Psoas muscle (tissue), 8 donors: ENCODE results near the gene ATF6. TPM values are rescaled to one million over a fixed set of nuclear protein-coding genes. Genes with fewer than 3 reads are reported as not detected.

ENCODE experiments used
- ATAC-seq, 4 donors: fragments of 200-7000 bp; cut with Tn5 transposase; one replicate each; pipeline ENCODE4 v1.9.1; 2020; ENCODE audit warnings: moderate library complexity in 3 of 4, mild to moderate bottlenecking in 2 of 4
- DNase-seq, 2 donors: peaks; one replicate each; pipeline ENCODE4 v3.0.0-alpha.2; 2020
- H3K27ac ChIP-seq: fragments of 200-600 bp; one replicate; pipeline ENCODE4 v1.8.0; 2022
- H3K27me3 ChIP-seq, 3 donors: fragments of 200-600 bp in 1 of 3; one replicate each; pipeline versions ENCODE4 v1.6.1 to v1.8.0; 2013 to 2022; ENCODE audit warnings: low read length in 2 of 3, mild to moderate bottlenecking in 2 of 3, moderate library complexity in 1 of 3; ENCODE audit not compliant: insufficient read depth in 3 of 3
- H3K36me3 ChIP-seq, 2 donors: fragments of 200-600 bp in 1 of 2; one replicate each; pipeline versions ENCODE4 v1.6.1 to v1.8.0; 2013 to 2022; ENCODE audit warnings: low read depth in 1 of 2, mild to moderate bottlenecking in 1 of 2, moderate library complexity in 1 of 2; ENCODE audit not compliant: insufficient read depth in 1 of 2
- H3K4me1 ChIP-seq: fragments of 200-600 bp; one replicate; pipeline ENCODE4 v1.8.0; 2022
- H3K4me3 ChIP-seq: fragments of 200-600 bp; one replicate; pipeline ENCODE4 v1.8.0; 2022; ENCODE audit warnings: mild to moderate bottlenecking
- H3K9me3 ChIP-seq: fragments of 200-600 bp; one replicate; pipeline ENCODE4 v1.8.0; 2022
- WGBS, 3 donors: extraction: QIAGEN DNeasy Blood & Tissue Kit; methylation state at CpG; one replicate each; pipeline versions ENCODE4 v1.1.6 to v1.1.7; 2013; 5-methylcytosine and 5-hydroxymethylcytosine counted together
- intact Hi-C, 2 donors: fragments of 100-400 bp; cut with DNase I; formaldehyde crosslinking; loops; one replicate each; pipeline versions ENCODE4 v1.11.0 to v1.14.2; 2022
- polyA plus RNA-seq, 3 donors: library from polyadenylated mRNA; stranded (reverse); fragments of 200-250 nt; gene quantifications; one replicate each; pipeline ENCODE4 v1.2.3, GENCODE V29; 2013
- total RNA-seq, 4 donors: library from RNA; stranded (reverse); fragmentation: NEBNext Ultra II Directional in 2 of 4; extraction: Animal tissue kit (Norgen Biotek cat#: 25700) in 2 of 4; gene quantifications; one replicate each; pipeline versions ENCODE4 v1.2.1 to v1.2.4, GENCODE V29; 2021 to 2023
- TF ChIP-seq, protein P1 (sequence below): fragments of 200-600 bp; IDR thresholded peaks from one replicate; pipeline ENCODE4 v1.8.0; 2022; ENCODE audit warnings: antibody characterized with exemption
- donor health status: healthy with polysubstance abuse.
- donor health status: DM: no; HTN: no; CAD: no; lungs with moderate emphysema.
- donor health status: Bipolar disorder and iron deficiency.
- donor health status: healthy.
- donor health status: DM: yes; HTN: yes; CAD: no.
- donor health status: DM: no; HTN: no; CAD: no.
- donor health status: DM: no; HTN: no; CAD: no.
- donor health status: DM: yes; HTN: yes; CAD: no.

Gene ATF6
- total and polyA plus RNA-seq, 7 donors: 6.4 to 17.1 (median 11.0) TPM

DNA sequence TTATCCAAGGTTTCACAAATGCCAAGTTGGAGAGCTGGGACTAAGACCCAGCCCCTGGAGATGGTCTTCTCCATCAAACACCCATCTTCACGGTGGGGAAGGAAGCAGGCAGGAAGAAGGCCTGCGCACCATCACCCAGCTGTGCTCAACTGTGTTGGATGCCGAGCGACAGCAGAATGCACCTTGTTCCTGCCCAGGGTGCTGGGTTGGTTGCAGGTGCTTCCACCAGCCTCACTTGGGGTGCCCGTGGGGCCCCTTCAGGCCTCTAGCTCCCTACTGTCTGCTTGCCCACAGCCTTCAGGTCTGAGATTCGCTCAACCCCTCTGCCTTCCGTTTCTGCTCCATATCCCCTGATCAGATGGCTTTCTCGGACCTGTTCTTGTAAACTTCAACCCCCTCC is 215.0 kb downstream of the ATF6 start:
- 85 to 92% (median 90%) methylated on average over 8 of the region's 8 CpGs for WGBS, 3 donors
- no peaks in the 10 kb centered on the region for H3K4me1 ChIP-seq
- DNase-seq (no peak), ATAC-seq (no peak)
- intact Hi-C loops: no loop called here
- no peaks in the 10 kb centered on the region for H3K36me3 ChIP-seq
- H3K4me3 ChIP-seq: no peak overlapping the region
- TF ChIP-seq, protein P1, sequence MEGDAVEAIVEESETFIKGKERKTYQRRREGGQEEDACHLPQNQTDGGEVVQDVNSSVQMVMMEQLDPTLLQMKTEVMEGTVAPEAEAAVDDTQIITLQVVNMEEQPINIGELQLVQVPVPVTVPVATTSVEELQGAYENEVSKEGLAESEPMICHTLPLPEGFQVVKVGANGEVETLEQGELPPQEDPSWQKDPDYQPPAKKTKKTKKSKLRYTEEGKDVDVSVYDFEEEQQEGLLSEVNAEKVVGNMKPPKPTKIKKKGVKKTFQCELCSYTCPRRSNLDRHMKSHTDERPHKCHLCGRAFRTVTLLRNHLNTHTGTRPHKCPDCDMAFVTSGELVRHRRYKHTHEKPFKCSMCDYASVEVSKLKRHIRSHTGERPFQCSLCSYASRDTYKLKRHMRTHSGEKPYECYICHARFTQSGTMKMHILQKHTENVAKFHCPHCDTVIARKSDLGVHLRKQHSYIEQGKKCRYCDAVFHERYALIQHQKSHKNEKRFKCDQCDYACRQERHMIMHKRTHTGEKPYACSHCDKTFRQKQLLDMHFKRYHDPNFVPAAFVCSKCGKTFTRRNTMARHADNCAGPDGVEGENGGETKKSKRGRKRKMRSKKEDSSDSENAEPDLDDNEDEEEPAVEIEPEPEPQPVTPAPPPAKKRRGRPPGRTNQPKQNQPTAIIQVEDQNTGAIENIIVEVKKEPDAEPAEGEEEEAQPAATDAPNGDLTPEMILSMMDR: no peak
- no peaks in the 10 kb centered on the region for H3K27me3 ChIP-seq
- H3K27ac ChIP-seq: no peak overlapping the region
- no peaks in the 10 kb centered on the region for H3K9me3 ChIP-seq

DNA sequence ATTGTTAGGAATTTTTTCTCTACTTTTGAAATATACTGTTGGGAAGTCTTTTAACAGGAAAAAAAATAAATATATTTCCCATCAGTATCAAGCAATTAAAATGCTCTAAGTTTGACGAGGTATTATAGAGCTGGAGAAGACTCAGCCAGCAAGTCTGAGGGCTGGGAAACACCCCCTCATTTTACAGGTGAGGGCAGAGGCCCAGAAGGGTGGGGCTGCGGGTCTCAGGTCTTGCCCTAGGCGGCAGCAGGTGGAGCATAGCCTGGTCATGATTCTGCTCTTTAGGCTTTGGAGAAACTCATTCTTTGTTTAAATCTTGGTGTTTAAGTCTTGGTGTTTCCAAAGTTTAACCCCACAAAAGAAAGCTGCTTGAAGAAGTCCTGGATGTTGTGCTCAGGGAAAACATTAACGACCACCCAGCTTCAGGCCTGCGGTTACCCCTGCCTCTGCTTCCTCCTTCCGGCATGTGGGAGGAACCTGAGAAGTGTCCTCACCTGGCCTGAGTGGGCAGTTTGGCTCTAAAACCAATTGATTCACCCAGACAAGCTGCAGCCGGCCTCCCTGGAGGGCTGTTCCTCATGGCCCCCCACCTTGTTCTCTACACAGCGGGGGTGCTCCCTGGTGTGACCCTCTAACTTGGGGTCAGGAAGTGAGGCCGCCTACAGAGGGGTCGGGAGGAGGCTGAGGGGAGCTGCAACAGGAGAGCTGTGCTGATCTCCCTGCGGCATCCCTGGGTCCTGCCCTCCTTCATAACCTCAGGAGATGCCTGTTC is 215.8 kb downstream of the ATF6 start:
- no peak overlapping the region for H3K27ac ChIP-seq
- H3K4me3 ChIP-seq: no peak overlapping the region
- ATAC-seq (no peak), DNase-seq (no peak)
- 79 to 84% (median 80%) methylated on average over 11 of the region's 11 CpGs for WGBS, 3 donors
- no peaks in the 10 kb centered on the region for H3K36me3 ChIP-seq
- no peaks in the 10 kb centered on the region for H3K9me3 ChIP-seq
- TF ChIP-seq, protein P1: no peak
- H3K27me3 ChIP-seq: no peaks in the 10 kb centered on the region
- intact Hi-C loops: no loop called here
- no peaks in the 10 kb centered on the region for H3K4me1 ChIP-seq

DNA sequence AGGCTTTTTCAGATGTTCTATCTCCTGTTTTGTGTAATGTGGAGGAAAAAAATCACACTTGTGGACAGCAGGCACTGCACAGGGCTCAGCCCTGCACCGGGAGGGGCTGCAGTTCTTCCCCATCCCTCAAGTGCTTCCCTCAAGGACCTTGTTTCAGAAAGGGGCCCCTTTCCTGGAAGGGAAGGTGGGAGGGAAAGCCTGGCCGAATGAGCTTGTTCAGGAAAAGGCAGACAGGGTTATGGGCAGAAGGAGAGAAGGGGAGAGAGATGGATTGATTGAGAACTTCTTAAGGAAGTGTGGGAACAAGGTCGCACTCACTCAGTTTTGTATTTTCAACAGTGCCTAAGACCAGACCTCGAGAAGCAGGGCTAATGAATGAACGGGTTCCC is 216.4 kb downstream of the ATF6 start:
- no peaks in the 10 kb centered on the region for H3K4me1 ChIP-seq
- no peaks in the 10 kb centered on the region for H3K36me3 ChIP-seq
- DNase-seq (no peak), ATAC-seq (no peak)
- TF ChIP-seq, protein P1: no peak
- H3K4me3 ChIP-seq: no peak overlapping the region
- intact Hi-C loops: no loop called here
- no peaks in the 10 kb centered on the region for H3K9me3 ChIP-seq
- H3K27me3 ChIP-seq: no peaks in the 10 kb centered on the region
- no peak overlapping the region for H3K27ac ChIP-seq
- 63 to 72% (median 64%) methylated on average over 5 of the region's 5 CpGs for WGBS, 3 donors

DNA sequence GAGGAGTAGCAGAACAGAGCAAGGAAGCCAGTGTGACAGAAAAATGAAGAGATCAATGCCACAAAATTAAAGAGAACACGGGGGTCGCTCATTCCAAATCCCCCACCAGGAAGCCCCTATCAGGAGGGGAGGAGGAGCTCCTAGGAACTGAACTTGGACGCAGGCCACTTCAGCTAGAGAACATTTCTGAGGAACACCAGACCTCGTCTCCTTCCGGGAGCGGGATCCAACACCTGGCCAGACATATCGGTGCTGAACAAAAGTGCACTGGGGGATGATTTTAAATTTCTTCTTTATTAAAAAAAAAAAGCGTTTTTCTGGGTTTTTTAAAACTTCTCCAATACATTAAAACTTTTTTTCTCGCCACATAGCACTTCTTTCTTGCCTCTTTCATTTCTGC is 216.8 kb downstream of the ATF6 start:
- TF ChIP-seq, protein P1: no peak
- Histone ChIP-seq H3K9me3 (no peaks in the 10 kb centered on the region), H3K36me3 (no peaks in the 10 kb centered on the region), H3K27me3 (no peaks in the 10 kb centered on the region), H3K27ac (no peak overlapping the region), H3K4me3 (no peak overlapping the region), H3K4me1 (no peaks in the 10 kb centered on the region)
- ATAC-seq: no peak
- WGBS, 3 donors: 68 to 75% (median 71%) methylated on average over 9 of the region's 9 CpGs
- intact Hi-C loops: no loop called here
- no peak for DNase-seq

DNA sequence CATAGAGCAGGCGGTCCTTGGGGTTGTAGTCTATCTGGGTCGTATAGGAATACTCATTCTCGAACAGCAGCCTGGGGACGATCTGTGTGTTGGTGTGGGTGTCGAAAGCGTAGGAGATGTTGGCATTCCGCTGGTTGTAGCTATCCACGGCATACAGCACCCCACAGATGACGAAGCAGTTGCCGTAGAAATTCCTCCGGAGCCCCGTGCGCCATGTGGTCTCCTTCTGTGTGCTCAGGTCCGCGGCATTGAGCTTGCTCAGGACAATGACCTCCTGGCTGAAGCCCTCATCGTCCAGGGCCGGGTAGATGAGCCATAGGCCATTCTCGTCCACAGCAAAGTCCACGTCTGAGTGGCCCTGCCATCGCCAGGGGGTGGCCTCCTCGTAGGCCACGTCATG is 217.6 kb downstream of the ATF6 start:
- H3K36me3 ChIP-seq: no peaks in the 10 kb centered on the region
- ATAC-seq (no peak), DNase-seq (no peak)
- no peak overlapping the region for H3K27ac ChIP-seq
- intact Hi-C loops: no loop called here
- H3K27me3 ChIP-seq: peaks cover 0 to under 1% (median 0%) of the 10 kb centered on the region in 3 donors
- TF ChIP-seq, protein P1: no peak
- H3K4me1 ChIP-seq: no peaks in the 10 kb centered on the region
- H3K4me3 ChIP-seq: no peak overlapping the region
- H3K9me3 ChIP-seq: no peaks in the 10 kb centered on the region
- WGBS, 3 donors: 93 to 95% (median 95%) methylated on average over 22 of the region's 22 CpGs
